Karpas-422 (cell line): ENCODE measurements around the gene TIAM1. TPM values are rescaled to one million over a fixed set of nuclear protein-coding genes. Genes with fewer than 3 reads are reported as not detected.

Experiments used
- DNase-seq: peaks from one replicate; pipeline ENCODE4 v3.0.0-alpha.2; 2015
- H2AFZ ChIP-seq: fragments of 200-600 bp; sonication (generic); 2 replicates; pipeline ENCODE4 v1.6.1; 2014; ENCODE audit warnings: antibody characterized with exemption, low read length, mixed read lengths
- H3K27ac ChIP-seq: fragments of 200-600 bp; sonication (generic); 2 replicates; pipeline ENCODE4 v1.5.1; 2014; ENCODE audit warnings: mild to moderate bottlenecking, low read length, moderate library complexity
- H3K27me3 ChIP-seq: fragments of 200-600 bp; sonication (generic); 2 replicates; pipeline ENCODE4 v1.6.1; 2014; ENCODE audit warnings: low read length, mixed read lengths
- H3K36me3 ChIP-seq: fragments of 200-600 bp; sonication (generic); 2 replicates; pipeline ENCODE4 v1.6.1; 2014; ENCODE audit warnings: low read length, mixed read lengths; ENCODE audit not compliant: insufficient read depth
- H3K4me1 ChIP-seq: fragments of 200-600 bp; sonication (generic); 2 replicates; pipeline ENCODE4 v1.6.1; 2014; ENCODE audit warnings: mild to moderate bottlenecking, low read length, mixed read lengths
- H3K4me2 ChIP-seq: fragments of 200-600 bp; sonication (generic); 2 replicates; pipeline ENCODE4 v1.6.1; 2014; ENCODE audit warnings: low read length, low read depth, mild to moderate bottlenecking; ENCODE audit not compliant: poor library complexity, severe bottlenecking
- H3K4me3 ChIP-seq: fragments of 200-600 bp; sonication (generic); 2 replicates; pipeline ENCODE4 v1.5.1; 2014; ENCODE audit warnings: mild to moderate bottlenecking, antibody characterized with exemption, low read length, mixed read lengths
- H3K79me2 ChIP-seq: fragments of 200-600 bp; sonication (generic); 2 replicates; pipeline ENCODE4 v1.6.1; 2014; ENCODE audit warnings: mild to moderate bottlenecking, low read length, mixed read lengths
- H3K9ac ChIP-seq: fragments of 200-600 bp; sonication (generic); 2 replicates; pipeline ENCODE4 v1.6.0; 2014; ENCODE audit warnings: low read length
- H3K9me2 ChIP-seq: fragments of 200-600 bp; sonication (generic), shearing (Covaris generic); replicated peaks from 2 replicates; pipeline ENCODE4 v1.6.0; 2014; ENCODE audit warnings: mild to moderate bottlenecking, low read length, moderate library complexity; ENCODE audit not compliant: insufficient read depth
- H3K9me3 ChIP-seq: fragments of 300-700, 200-600 bp; sonication (generic); 2 replicates; pipeline ENCODE4 v1.6.1; 2014; ENCODE audit warnings: low read length, mixed read lengths
- H4K20me1 ChIP-seq: fragments of 200-600 bp; sonication (generic); 2 replicates; pipeline ENCODE4 v1.6.1; 2014; ENCODE audit warnings: mild to moderate bottlenecking, antibody characterized with exemption, low read length, low read depth; ENCODE audit not compliant: insufficient read depth
- total RNA-seq: library from RNA; depleted of rRNA; stranded (reverse); fragments of >200 nt; shearing (Covaris generic); gene quantifications from 2 replicates; pipeline ENCODE4 v1.2.3, GENCODE V29; 2014; ENCODE audit warnings: low replicate concordance; rRNA removed

TIAM1 gene, protein sequence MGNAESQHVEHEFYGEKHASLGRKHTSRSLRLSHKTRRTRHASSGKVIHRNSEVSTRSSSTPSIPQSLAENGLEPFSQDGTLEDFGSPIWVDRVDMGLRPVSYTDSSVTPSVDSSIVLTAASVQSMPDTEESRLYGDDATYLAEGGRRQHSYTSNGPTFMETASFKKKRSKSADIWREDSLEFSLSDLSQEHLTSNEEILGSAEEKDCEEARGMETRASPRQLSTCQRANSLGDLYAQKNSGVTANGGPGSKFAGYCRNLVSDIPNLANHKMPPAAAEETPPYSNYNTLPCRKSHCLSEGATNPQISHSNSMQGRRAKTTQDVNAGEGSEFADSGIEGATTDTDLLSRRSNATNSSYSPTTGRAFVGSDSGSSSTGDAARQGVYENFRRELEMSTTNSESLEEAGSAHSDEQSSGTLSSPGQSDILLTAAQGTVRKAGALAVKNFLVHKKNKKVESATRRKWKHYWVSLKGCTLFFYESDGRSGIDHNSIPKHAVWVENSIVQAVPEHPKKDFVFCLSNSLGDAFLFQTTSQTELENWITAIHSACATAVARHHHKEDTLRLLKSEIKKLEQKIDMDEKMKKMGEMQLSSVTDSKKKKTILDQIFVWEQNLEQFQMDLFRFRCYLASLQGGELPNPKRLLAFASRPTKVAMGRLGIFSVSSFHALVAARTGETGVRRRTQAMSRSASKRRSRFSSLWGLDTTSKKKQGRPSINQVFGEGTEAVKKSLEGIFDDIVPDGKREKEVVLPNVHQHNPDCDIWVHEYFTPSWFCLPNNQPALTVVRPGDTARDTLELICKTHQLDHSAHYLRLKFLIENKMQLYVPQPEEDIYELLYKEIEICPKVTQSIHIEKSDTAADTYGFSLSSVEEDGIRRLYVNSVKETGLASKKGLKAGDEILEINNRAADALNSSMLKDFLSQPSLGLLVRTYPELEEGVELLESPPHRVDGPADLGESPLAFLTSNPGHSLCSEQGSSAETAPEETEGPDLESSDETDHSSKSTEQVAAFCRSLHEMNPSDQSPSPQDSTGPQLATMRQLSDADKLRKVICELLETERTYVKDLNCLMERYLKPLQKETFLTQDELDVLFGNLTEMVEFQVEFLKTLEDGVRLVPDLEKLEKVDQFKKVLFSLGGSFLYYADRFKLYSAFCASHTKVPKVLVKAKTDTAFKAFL (N-terminal part only)
- 0.63 and 1.6 TPM in 2 replicates for total RNA-seq

DNA sequence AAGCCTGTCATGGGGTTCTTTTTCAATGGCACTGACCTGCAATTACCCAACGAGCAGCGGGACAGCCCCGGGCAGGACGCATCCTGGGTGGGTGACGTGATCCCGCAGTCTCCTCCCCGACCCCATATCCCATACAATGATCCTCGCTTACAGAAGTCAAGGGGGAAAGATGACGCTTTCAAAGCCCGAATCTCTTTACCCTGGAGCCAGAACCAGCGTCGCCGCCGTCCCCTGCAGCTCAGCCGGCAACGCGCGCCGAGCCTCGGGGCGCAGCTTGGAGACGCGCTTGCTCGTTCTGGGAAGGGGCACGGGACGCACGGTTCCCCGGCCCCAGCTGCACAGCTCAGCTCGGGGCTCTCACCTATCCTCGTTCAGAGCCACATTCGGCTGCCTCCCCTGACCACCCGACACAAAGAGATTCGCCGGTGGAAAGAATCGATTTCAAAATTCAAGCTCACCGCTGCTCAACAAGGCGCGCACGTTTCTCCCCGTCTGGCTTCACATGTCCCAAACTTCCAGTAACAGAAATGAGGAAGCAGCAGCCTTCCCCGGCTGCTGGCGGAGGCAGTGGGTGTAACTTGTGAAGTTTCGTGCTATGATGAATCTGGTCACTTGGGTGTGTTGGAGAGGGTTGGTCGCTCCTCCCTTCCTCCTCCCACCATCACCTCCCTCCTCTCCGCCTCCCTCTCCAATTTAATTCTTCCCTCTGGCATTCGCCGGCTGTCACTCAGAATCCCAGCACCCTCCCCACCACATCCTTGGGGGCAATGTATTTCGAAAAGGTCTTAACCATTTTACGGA, at the start of gene TIAM1:
TIAM1 (minus strand) TSS at position 582 of the 801 bp plus-strand sequence. CDS start 77,289 bp downstream, outside the sequence.
- H3K4me3 ChIP-seq: no peak within 1 kb of the TSS
- no peaks in the 10 kb centered on the region; the same call in 1 of the 2 replicates for H4K20me1 ChIP-seq
- no peaks in the 10 kb centered on the region for H3K9me3 ChIP-seq
- H3K9ac ChIP-seq: no peak within 1 kb of the TSS
- no peaks in the 10 kb centered on the region for H3K36me3 ChIP-seq
- no peaks in the 10 kb centered on the region for H3K27me3 ChIP-seq
- no peaks in the 10 kb centered on the region for H3K4me1 ChIP-seq
- no peaks in the 10 kb centered on the region for H3K79me2 ChIP-seq
- DNase-seq: no peak
- H3K27ac ChIP-seq: no peak within 1 kb of the TSS
- no peaks in the 10 kb centered on the region for H3K9me2 ChIP-seq
- H3K4me2 ChIP-seq: no peak within 1 kb of the TSS
- H2AFZ ChIP-seq: no peak within 1 kb of the TSS

DNA sequence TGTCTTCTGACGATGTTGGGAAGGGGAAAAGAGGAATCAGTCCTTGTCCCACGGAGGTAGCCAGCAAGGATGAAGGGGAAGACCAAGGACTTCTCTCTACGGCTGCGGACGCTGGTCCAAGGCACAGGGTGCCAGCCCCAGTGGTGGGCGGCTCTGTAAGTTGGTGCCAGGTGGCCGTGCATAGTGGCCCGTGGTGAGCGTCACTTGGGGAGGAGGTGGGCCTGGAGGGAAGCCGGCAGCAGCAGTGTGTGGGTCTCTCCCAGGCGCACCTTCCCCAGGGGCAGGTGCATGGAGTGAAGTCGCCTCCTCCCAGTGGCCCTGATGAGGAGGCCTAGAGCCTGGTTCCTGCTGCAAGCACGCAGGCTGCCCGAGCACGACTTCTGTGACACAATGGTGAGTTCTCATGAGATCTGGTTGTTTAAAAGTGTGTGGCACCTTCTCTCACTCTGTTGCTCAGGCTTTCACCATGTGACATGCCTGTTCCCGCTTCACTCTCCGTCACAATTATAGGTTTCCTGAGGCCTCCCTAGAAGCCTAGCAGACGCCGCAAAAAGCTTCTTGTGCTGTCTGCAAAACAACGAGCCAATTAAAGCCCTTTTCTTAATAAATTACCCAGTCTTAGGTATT, 43.6 kb upstream of the TIAM1 start:
- no peaks in the 10 kb centered on the region for H3K9me3 ChIP-seq
- no peak overlapping the region for H3K4me2 ChIP-seq
- no peaks in the 10 kb centered on the region for H3K27me3 ChIP-seq
- H2AFZ ChIP-seq: no peak overlapping the region
- H3K79me2 ChIP-seq: no peaks in the 10 kb centered on the region
- H3K9me2 ChIP-seq: no peaks in the 10 kb centered on the region
- no peak overlapping the region for H3K27ac ChIP-seq
- H3K36me3 ChIP-seq: no peaks in the 10 kb centered on the region
- H3K4me3 ChIP-seq: no peak overlapping the region
- no peak overlapping the region for H3K9ac ChIP-seq
- no peaks in the 10 kb centered on the region for H3K4me1 ChIP-seq
- H4K20me1 ChIP-seq: no peaks in the 10 kb centered on the region
- no peak for DNase-seq

DNA sequence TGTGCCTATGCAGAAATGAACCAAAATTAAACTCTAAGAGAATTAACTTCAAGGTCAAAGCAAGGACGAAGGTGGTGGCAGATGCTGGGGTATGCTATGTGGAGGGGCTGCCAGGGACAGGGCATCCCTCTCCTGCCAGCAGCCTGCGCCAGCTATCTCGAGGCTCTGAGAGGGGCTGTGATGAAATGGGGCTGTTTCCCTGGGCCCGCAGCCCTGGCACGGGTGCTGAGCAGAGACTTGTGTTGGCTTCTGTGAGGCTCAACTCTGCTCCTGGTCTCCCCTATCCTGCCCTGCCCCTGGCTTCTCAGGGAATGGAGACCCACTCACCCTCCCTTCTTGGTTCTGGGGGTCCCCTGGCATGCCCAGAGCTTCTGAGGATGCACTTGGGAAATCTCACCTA, 41.9 kb upstream of the TIAM1 start:
- Histone ChIP-seq H3K4me3 (no peak overlapping the region), H3K27me3 (no peaks in the 10 kb centered on the region), H4K20me1 (no peaks in the 10 kb centered on the region), H3K4me1 (no peaks in the 10 kb centered on the region), H3K27ac (no peak overlapping the region), H3K4me2 (no peak overlapping the region), H3K9ac (no peak overlapping the region), H2AFZ (no peak overlapping the region), H3K9me2 (no peaks in the 10 kb centered on the region), H3K79me2 (no peaks in the 10 kb centered on the region), H3K36me3 (no peaks in the 10 kb centered on the region), H3K9me3 (no peaks in the 10 kb centered on the region)
- no peak for DNase-seq

DNA sequence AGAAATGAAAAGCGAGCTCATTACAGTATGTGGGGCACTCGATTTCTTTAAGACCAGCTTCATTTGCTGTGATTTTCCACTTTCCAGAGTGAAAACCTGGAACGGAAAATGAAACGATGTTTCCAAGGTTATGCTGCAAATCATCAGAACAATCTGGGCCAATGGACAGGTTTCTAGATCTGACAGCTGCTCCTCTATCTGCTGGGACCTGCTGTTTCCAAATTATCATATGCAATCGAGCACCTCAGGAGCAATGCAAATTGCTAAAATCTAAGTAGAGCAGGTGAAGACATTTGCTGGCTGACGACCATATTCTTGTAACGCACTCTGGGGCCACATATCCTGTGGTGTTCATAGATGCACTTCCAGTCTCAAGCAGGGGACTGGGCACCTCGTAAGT, 39.7 kb upstream of the TIAM1 start:
- H3K4me2 ChIP-seq: no peak overlapping the region
- H2AFZ ChIP-seq: no peak overlapping the region
- no peak overlapping the region for H3K9ac ChIP-seq
- no peak overlapping the region for H3K27ac ChIP-seq
- no peaks in the 10 kb centered on the region for H3K9me3 ChIP-seq
- H3K4me1 ChIP-seq: no peaks in the 10 kb centered on the region
- no peaks in the 10 kb centered on the region for H3K27me3 ChIP-seq
- DNase-seq: no peak
- no peaks in the 10 kb centered on the region for H3K79me2 ChIP-seq
- no peaks in the 10 kb centered on the region for H3K36me3 ChIP-seq
- no peaks in the 10 kb centered on the region for H4K20me1 ChIP-seq
- H3K9me2 ChIP-seq: no peaks in the 10 kb centered on the region
- no peak overlapping the region for H3K4me3 ChIP-seq

DNA sequence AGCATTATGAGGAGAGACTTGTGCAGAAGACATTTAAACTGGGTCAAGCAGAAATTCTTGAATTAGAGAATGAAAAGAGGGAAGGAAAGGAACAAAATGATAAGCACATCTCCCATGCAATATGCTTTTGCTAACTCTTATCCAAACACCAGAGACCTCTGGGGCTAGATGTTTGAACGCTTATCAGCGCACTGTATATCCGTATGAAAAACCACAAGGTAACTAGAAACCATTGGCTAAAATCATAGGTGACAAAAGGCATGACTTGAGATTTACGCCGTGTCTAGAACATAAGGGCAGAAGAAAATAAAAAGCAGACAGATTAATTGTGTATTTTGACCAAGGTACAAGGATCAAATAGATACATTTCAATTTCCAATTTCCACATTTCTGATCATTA, 38.0 kb upstream of the TIAM1 start:
- no peaks in the 10 kb centered on the region for H3K27me3 ChIP-seq
- H3K4me2 ChIP-seq: no peak overlapping the region
- H3K4me3 ChIP-seq: no peak overlapping the region
- no peaks in the 10 kb centered on the region for H3K79me2 ChIP-seq
- H4K20me1 ChIP-seq: no peaks in the 10 kb centered on the region
- no peak overlapping the region for H2AFZ ChIP-seq
- H3K36me3 ChIP-seq: no peaks in the 10 kb centered on the region
- H3K9ac ChIP-seq: no peak overlapping the region
- no peaks in the 10 kb centered on the region for H3K9me3 ChIP-seq
- DNase-seq: no peak
- no peaks in the 10 kb centered on the region for H3K9me2 ChIP-seq
- no peak overlapping the region for H3K27ac ChIP-seq
- H3K4me1 ChIP-seq: no peaks in the 10 kb centered on the region

DNA sequence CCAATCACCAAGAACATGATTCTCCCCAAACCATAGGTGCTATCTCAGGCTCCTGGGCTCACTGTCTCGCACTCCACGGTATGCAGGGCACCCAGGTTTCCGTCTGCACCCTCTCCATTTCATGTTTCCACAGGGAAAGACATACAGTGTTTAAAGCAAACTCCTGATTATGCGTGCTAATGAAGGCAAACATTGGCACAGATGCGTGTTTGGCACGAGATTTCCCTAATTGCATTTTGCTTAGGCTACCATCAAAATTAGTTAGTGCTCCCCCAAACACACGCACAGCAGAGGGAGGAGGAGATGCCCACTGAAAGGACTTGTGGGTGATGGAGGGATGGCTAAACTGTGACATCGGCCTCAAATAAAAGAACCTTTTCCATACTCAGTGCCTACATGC, 32.2 kb upstream of the TIAM1 start:
- H3K36me3 ChIP-seq: no peaks in the 10 kb centered on the region
- no peak for DNase-seq
- H3K9me3 ChIP-seq: no peaks in the 10 kb centered on the region
- no peak overlapping the region for H2AFZ ChIP-seq
- no peaks in the 10 kb centered on the region for H3K4me1 ChIP-seq
- no peaks in the 10 kb centered on the region for H3K79me2 ChIP-seq
- no peaks in the 10 kb centered on the region for H3K27me3 ChIP-seq
- peaks cover 3% of the 10 kb centered on the region; the same call in 1 of the 2 replicates for H4K20me1 ChIP-seq
- H3K9ac ChIP-seq: no peak overlapping the region
- H3K9me2 ChIP-seq: no peaks in the 10 kb centered on the region
- H3K4me3 ChIP-seq: no peak overlapping the region
- no peak overlapping the region for H3K27ac ChIP-seq
- H3K4me2 ChIP-seq: no peak overlapping the region

DNA sequence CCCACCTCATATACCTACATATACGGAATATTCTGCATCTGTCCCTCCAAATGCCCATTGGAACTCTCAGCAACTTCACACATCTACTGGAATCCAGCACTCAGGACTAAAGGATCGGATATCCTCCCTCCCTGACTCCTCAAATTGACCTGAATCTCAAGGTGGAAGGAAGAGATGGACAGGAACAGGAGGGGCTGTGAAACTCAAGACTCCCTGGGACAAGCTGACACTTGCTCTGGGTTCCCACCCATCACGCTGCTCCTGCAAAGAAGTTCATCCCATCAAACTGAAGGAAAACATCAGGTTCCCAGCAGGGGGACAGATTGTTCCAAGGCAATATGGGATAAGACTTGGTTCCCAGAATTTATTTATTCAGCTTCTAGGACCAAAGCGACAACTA, 30.3 kb upstream of the TIAM1 start:
- DNase-seq: no peak
- no peak overlapping the region for H3K27ac ChIP-seq

More for the DNA sequence above, 30.3 kb upstream of the TIAM1 start:
- H2AFZ ChIP-seq: no peak overlapping the region
- no peaks in the 10 kb centered on the region for H3K27me3 ChIP-seq
- H3K9me2 ChIP-seq: no peaks in the 10 kb centered on the region
- H3K36me3 ChIP-seq: no peaks in the 10 kb centered on the region
- no peaks in the 10 kb centered on the region for H3K9me3 ChIP-seq
- no peaks in the 10 kb centered on the region for H3K4me1 ChIP-seq
- H3K4me2 ChIP-seq: no peak overlapping the region
- H3K79me2 ChIP-seq: no peaks in the 10 kb centered on the region
- H3K4me3 ChIP-seq: no peak overlapping the region
- no peak overlapping the region for H3K9ac ChIP-seq
- H4K20me1 ChIP-seq: peaks cover 3% of the 10 kb centered on the region; the same call in 1 of the 2 replicates
